Liver (tissue), 3 donors: ENCODE data around the gene TCF25.

ENCODE experiments used
- ATF3 ChIP-seq: IDR thresholded peaks from 2 replicates; pipeline ENCODE4 v1.6.1; 2016; ENCODE audit warnings: antibody characterized with exemption
- CTCF ChIP-seq: fragments of 150-350 bp; IDR thresholded peaks from 2 replicates; pipeline ENCODE4 v1.5.1; 2017; ENCODE audit warnings: improper control_type of control experiment, low read depth, low read length; ENCODE audit not compliant: missing input control
- EGR1 ChIP-seq, 2 donors: IDR thresholded peaks; 2 replicates each; pipeline ENCODE4 v1.6.1; 2016 to 2018; ENCODE audit warnings: antibody characterized with exemption in 2 of 2, low read depth in 2 of 2
- GABPA ChIP-seq, 2 donors: IDR thresholded peaks in 1 of 2; conservative IDR thresholded peaks in 1 of 2; 2 replicates each; pipeline ENCODE4 v1.6.1; 2016; ENCODE audit warnings: antibody characterized with exemption in 2 of 2, mild to moderate bottlenecking in 1 of 2, moderate library complexity in 1 of 2
- REST ChIP-seq: IDR thresholded peaks from 2 replicates; pipeline ENCODE4 v1.6.1; 2016; ENCODE audit warnings: antibody characterized with exemption, mild to moderate bottlenecking
- YY1 ChIP-seq: IDR thresholded peaks from 2 replicates; pipeline ENCODE4 v1.6.1; 2016; ENCODE audit warnings: antibody characterized with exemption, mild to moderate bottlenecking
- donor health status: healthy.
- donor health status: healthy.

GRCh38 chr16:89952551-89952950 is 79.2 kb downstream of the TCF25 start:
- TF ChIP-seq CTCF (no peak), EGR1 (IDR thresholded peaks at IDR 0.05; ENCODE audit: low read depth in 2 of 2) (no peak), REST (no peak), YY1 (no peak), ATF3 (no peak), GABPA (IDR thresholded peaks at IDR 0.05 in 1 of 2, conservative IDR thresholded peaks at IDR 0.05 in 1 of 2) (no peak)
